Neural progenitor cell (in vitro differentiated cells): ENCODE results near the gene B3GLCT. TPM values are rescaled to one million over a fixed set of nuclear protein-coding genes. Genes with fewer than 3 reads are reported as not detected.

Experiments used
- DNase-seq: peaks from one replicate; pipeline ENCODE4 v3.0.0-alpha.2; 2016; ENCODE audit warnings: low spot score
- H2AFZ ChIP-seq: fragments of 200-600 bp; sonication (generic); replicated peaks from 2 replicates; pipeline ENCODE4 v1.6.1; 2016; ENCODE audit warnings: antibody characterized with exemption
- H3F3A ChIP-seq: fragments of 200-600 bp; sonication (generic); 2 replicates; pipeline ENCODE4 v1.6.1; 2016; ENCODE audit warnings: antibody characterized with exemption, low read depth
- H3K27ac ChIP-seq: fragments of 200-600 bp; sonication (generic); 2 replicates; pipeline ENCODE4 v1.5.1; 2016; ENCODE audit warnings: mild to moderate bottlenecking
- H3K27me3 ChIP-seq: fragments of 200-600 bp; sonication (generic); 2 replicates; pipeline ENCODE4 v1.6.1; 2016; ENCODE audit warnings: mild to moderate bottlenecking, moderate library complexity
- H3K36me3 ChIP-seq: fragments of 200-600 bp; sonication (generic); 2 replicates; pipeline ENCODE4 v1.5.1; 2016
- H3K4me1 ChIP-seq: fragments of 200-600 bp; sonication (generic); 2 replicates; pipeline ENCODE4 v1.6.1; 2016; ENCODE audit warnings: mixed run types
- H3K4me2 ChIP-seq: fragments of 200-600 bp; sonication (generic); 2 replicates; pipeline ENCODE4 v1.6.1; 2016
- H3K4me3 ChIP-seq: fragments of 200-600 bp; sonication (generic); 2 replicates; pipeline ENCODE4 v1.5.1; 2016
- H3K79me2 ChIP-seq: fragments of 200-600 bp; sonication (generic); 2 replicates; pipeline ENCODE4 v1.6.1; 2016; ENCODE audit warnings: low read depth
- H3K9ac ChIP-seq: fragments of 200-600 bp; sonication (generic); 2 replicates; pipeline ENCODE4 v1.6.1; 2016
- H3K9me3 ChIP-seq: fragments of 200-600 bp; sonication (generic); 2 replicates; pipeline ENCODE4 v1.5.1; 2016; ENCODE audit warnings: low read depth
- H4K20me1 ChIP-seq: fragments of 200-600 bp; sonication (generic); 2 replicates; pipeline ENCODE4 v1.6.1; 2016; ENCODE audit warnings: low read depth
- H3K27ac Mint-ChIP-seq: 3 replicates; pipeline ENCODE4 v1.8.0; 2021; ENCODE audit warnings: mixed read lengths
- H3K27me3 Mint-ChIP-seq: 2 replicates; pipeline ENCODE4 v1.8.0; 2022; ENCODE audit warnings: low read depth, mild to moderate bottlenecking, inconsistent platforms, moderate library complexity, mixed read lengths; ENCODE audit not compliant: insufficient read depth
- H3K36me3 Mint-ChIP-seq: 3 replicates; pipeline ENCODE4 v1.8.0; 2021; ENCODE audit warnings: mixed read lengths
- H3K4me1 Mint-ChIP-seq: 3 replicates; pipeline ENCODE4 v1.8.0; 2021; ENCODE audit warnings: mixed read lengths
- H3K4me3 Mint-ChIP-seq: 3 replicates; pipeline ENCODE4 v1.8.0; 2021; ENCODE audit warnings: mild to moderate bottlenecking, moderate library complexity, mixed read lengths
- H3K9me3 Mint-ChIP-seq: 3 replicates; pipeline ENCODE4 v1.8.0; 2020; ENCODE audit warnings: mixed read lengths
- CTCF ChIP-seq: fragments of 200-600 bp; sonication (generic); IDR thresholded peaks from 2 replicates; pipeline ENCODE4 v1.5.1; 2017; ENCODE audit warnings: antibody characterized with exemption, mild to moderate bottlenecking
- EZH2 ChIP-seq: fragments of 200-600 bp; sonication (generic); IDR thresholded peaks from 2 replicates; pipeline ENCODE4 v1.6.1; 2017; ENCODE audit warnings: antibody characterized with exemption, mild to moderate bottlenecking, moderate library complexity
- EZH2phosphoT487 ChIP-seq: fragments of 200-600 bp; sonication (generic); IDR thresholded peaks from 2 replicates; pipeline ENCODE4 v1.6.1; 2017; ENCODE audit warnings: antibody characterized with exemption
- total RNA-seq: library from RNA; depleted of rRNA; stranded (reverse); fragments of >200 nt; gene quantifications from 2 replicates; pipeline ENCODE4 v1.2.3, GENCODE V29; 2015; ENCODE audit warnings: low replicate concordance

Gene B3GLCT
- total RNA-seq, 1 donor from 2014 or later = 16.9 TPM

- peaks cover 3% of the 10 kb centered on the region for H3K4me1 Mint-ChIP-seq
- TF ChIP-seq CTCF (no peak), EZH2 (no peak), EZH2phosphoT487 (no peak)
- H3K36me3 Mint-ChIP-seq = no peaks in the 10 kb centered on the region
- Histone ChIP-seq H3K9ac (no peak overlapping the region), H3K9me3 (no peaks in the 10 kb centered on the region), H3K4me2 (no peak overlapping the region), H3K27ac (no peak overlapping the region), H3K27me3 (no peaks in the 10 kb centered on the region), H3K79me2 (no peaks in the 10 kb centered on the region), H2AFZ (no peak overlapping the region), H3K4me1 (peaks cover 6% of the 10 kb centered on the region), H3F3A (no peaks in the 10 kb centered on the region), H4K20me1 (no peaks in the 10 kb centered on the region), H3K36me3 (no peaks in the 10 kb centered on the region), H3K4me3 (no peak overlapping the region)
- H3K4me3 Mint-ChIP-seq = no peak overlapping the region
- H3K27me3 Mint-ChIP-seq = no peaks in the 10 kb centered on the region
- no peaks in the 10 kb centered on the region for H3K9me3 Mint-ChIP-seq
- DNase-seq = no peak
- H3K27ac Mint-ChIP-seq = no peak overlapping the region
These were observed 42.6 kb downstream of the B3GLCT start for GRCh38 chr13:31242367-31242766.

GRCh38 chr13:31242916-31243315, 43.1 kb downstream of the B3GLCT start:
- no peak overlapping the region for H3K4me3 Mint-ChIP-seq
- Histone ChIP-seq H3K4me3 (no peak overlapping the region), H3K4me1 (peaks cover 6% of the 10 kb centered on the region), H3K36me3 (no peaks in the 10 kb centered on the region), H3F3A (no peaks in the 10 kb centered on the region), H2AFZ (no peak overlapping the region), H3K9me3 (no peaks in the 10 kb centered on the region), H3K4me2 (no peak overlapping the region), H3K27ac (no peak overlapping the region), H3K27me3 (no peaks in the 10 kb centered on the region), H3K9ac (no peak overlapping the region), H4K20me1 (no peaks in the 10 kb centered on the region), H3K79me2 (no peaks in the 10 kb centered on the region)
- no peak for DNase-seq
- H3K36me3 Mint-ChIP-seq = no peaks in the 10 kb centered on the region
- peaks cover 3% of the 10 kb centered on the region for H3K4me1 Mint-ChIP-seq
- TF ChIP-seq EZH2phosphoT487 = no peak
- TF ChIP-seq EZH2 = no peak
- TF ChIP-seq CTCF = no peak
- no peak overlapping the region for H3K27ac Mint-ChIP-seq
- H3K9me3 Mint-ChIP-seq = no peaks in the 10 kb centered on the region
- no peaks in the 10 kb centered on the region for H3K27me3 Mint-ChIP-seq

- Histone ChIP-seq H4K20me1 (no peaks in the 10 kb centered on the region), H3K4me3 (no peak overlapping the region), H3K27me3 (no peaks in the 10 kb centered on the region), H3K27ac (no peak overlapping the region), H3K9me3 (no peaks in the 10 kb centered on the region), H3K9ac (no peak overlapping the region), H3K36me3 (no peaks in the 10 kb centered on the region), H3K79me2 (no peaks in the 10 kb centered on the region), H3F3A (no peaks in the 10 kb centered on the region), H3K4me1 (no peaks in the 10 kb centered on the region), H3K4me2 (no peak overlapping the region), H2AFZ (no peak overlapping the region)
- peaks cover under 1% of the 10 kb centered on the region for H3K36me3 Mint-ChIP-seq
- TF ChIP-seq EZH2phosphoT487 (no peak), CTCF (no peak), EZH2 (no peak)
- H3K4me3 Mint-ChIP-seq = no peak overlapping the region
- no peaks in the 10 kb centered on the region for H3K27me3 Mint-ChIP-seq
- no peak for DNase-seq
- no peaks in the 10 kb centered on the region for H3K9me3 Mint-ChIP-seq
- no peak overlapping the region for H3K27ac Mint-ChIP-seq
- no peaks in the 10 kb centered on the region for H3K4me1 Mint-ChIP-seq
These were observed 46.0 kb downstream of the B3GLCT start for GRCh38 chr13:31245598-31246373.
